Hematopoietic multipotent progenitor cell treated with erythropoietin and hydrocortisone succinate and interleukin-3 and kit ligand, for 15 days (in vitro differentiated cells): ENCODE measurements around the gene TBC1D13.
"Not testable (repeated sequence)": the region's sequence is repeated elsewhere in the genome, so short reads cannot be mapped to it uniquely, and the experiment has no call there.

Source experiments
- DNase-seq: peaks from one replicate; pipeline ENCODE4 v3.0.0-alpha.2; 2015; ENCODE audit warnings: low spot score

Gene TBC1D13

DNA sequence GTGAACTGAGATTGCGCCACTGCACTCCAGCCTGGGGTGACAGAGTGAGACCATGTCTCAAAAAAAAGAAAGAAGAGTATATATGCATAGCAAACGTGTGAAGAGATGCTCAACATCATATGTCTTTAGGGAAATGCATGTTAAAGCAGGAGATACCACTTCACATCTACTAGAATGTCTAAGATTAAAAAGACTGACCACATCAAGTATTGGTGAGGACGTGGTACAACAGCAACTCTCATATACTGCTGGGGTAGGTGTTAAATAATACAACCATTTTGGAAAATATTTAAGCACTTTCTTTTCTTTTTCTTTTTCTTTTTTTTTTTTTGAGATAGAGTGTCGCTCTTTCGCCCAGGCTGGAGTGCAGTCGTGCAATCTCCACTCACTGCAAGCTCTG lies 1.6 kb upstream of the TBC1D13 start:
- DNase-seq, result no peak

DNA sequence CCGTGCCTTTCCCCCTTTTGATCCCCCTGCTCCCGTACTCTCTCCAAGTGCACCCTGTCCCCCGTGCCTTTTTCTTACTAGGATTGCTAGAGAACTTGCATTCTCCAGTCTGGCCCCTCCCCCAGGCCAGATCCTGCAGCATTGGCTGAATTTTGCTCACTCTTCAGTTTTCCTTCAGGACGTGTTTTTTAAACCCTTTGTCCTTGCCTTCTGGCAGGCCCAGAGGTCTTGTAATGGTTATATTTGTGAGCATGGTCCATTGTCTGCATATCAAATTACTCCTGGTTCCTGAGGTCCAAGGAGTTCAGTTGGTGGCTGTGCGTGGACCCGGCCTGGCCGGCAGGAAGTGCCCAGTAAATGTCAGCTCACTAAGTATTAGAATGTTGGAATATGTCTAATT lies 606 bp downstream of the TBC1D13 start:
- no peak for DNase-seq

DNA sequence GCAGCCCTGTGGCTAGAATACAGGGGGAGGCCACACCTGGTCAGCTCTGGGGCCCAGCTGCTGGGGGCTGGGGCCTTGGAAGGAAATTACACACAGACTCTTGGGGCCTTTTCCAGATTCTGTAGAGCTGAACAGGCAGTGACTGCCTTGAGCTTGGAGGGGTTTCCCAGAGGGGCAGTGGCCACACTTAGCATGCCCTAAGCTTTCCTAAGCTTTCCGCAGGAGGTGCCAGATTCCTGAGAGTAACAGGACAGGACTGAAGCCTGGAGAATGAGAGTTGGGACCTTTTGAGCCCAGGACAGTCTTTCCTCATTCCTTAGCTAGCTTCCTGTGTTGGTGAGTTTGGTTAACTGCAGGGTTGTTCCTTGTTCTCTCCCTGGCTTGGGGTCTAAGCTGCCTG lies 1.4 kb downstream of the TBC1D13 start:
- DNase-seq, result no peak

DNA sequence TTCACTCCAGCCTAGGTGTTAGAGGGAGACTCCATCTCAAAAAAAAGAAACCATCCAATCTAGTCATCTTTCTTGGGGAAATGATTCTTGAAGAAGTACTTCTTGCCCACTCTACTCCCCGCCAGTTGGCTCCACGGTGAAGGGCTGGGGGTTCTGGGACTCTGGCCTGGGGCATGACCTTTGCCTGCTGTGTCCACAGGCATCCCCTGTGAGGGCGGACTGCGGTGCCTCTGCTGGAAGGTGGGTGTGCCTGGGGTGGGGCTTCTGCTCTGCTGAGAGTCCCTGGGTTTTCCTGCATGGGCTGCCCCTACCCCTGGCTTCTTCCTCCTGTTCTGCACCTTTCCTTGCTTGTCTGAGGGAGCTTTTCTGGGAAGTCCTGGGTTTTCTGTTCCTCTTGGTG lies 3.5 kb downstream of the TBC1D13 start:
- no peak for DNase-seq

DNA sequence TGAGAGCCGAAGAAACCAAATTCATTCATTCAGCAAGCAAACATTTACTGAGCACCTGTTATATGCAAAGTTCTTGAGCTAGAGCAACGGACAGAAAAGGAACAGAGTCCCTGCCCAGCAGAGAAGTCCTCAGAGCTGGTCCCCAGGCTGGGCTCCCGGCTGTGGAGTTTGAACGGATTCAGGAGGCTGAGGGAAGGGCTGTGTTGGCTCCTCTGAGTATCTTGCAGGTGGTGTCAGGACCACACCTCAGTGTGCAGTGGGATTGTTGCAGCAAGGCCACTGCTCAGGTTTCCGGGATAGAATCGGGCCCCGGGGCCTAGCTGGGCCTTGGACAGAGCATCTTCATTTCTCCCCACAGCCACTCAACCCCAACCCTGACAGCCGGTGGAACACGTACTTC lies 5.1 kb downstream of the TBC1D13 start:
- DNase-seq, result no peak

DNA sequence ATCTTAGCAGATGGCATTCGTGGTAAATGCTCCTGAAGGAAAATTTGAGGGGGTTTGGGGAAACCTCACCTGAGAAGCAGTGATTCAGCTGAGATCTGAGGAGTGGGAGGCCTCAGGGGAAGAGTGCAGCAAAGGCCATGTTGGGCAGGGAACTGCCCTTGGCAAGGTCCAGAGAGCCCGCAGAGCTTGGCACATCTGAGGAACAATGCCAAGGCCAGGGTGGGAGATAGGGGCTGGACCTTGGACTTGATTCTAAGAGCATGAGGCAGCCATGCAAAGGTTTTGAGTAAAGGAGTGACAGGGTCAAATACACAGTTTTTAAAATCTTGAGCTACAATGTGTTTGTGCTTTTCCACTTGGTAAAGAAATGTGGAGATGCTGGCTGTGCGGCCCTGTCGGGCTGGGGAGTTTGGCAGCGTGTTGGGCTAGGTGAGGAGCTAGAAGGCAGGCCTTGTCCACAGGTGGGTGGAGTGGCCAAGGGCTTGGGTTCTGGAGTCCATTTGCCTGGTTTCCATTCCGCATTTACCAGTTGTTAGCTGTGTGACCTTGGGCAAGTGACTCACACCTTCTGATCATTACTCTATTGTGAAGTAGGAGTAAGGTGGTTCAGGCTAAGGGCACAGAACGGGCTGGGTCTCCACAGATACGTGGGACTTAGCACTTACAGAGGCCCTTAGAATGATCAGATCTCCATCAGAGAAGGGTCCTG lies 6.1 kb downstream of the TBC1D13 start:
- no peak for DNase-seq

DNA sequence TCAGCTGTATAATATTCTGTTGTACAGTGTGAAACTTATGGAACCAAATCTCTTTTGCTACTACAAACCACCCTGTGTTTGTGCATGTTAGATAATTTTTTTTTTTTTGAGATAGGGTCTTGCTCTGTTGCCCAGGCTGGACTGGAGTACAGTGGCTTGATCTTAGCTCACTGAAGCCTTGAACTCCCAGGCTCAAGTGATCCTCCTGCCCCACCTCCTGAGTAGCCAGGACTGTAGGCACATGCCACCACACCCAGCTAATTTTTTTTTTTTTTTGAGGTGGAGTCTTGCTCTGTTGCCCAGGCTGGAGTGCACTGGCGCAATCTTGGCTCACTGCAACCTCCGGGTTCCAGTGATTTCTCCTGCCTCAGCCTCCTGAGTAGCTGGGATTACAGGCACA lies 7.9 kb downstream of the TBC1D13 start:
- DNase-seq, result not testable (repeated sequence)

DNA sequence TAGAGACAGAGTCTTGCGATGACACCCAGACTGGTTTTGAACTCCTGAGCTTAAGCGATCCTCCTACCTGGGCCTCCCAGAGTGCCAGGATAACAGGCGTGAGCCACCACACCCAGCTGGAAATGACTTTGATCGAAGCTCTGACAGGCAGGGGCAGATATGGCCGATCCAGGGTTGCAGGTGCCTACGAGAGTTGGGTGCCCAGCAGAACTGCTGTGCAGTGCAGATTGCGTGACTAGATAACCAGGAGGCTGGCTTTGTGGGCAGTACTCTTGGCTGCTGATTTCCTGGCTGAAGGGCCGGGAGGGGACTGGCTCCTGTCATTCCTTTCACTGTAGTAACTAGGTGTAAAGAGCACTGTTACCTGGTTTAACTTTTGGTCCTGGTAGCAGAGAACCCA lies 11.8 kb downstream of the TBC1D13 start:
- DNase-seq, result peak; percentile 13

DNA sequence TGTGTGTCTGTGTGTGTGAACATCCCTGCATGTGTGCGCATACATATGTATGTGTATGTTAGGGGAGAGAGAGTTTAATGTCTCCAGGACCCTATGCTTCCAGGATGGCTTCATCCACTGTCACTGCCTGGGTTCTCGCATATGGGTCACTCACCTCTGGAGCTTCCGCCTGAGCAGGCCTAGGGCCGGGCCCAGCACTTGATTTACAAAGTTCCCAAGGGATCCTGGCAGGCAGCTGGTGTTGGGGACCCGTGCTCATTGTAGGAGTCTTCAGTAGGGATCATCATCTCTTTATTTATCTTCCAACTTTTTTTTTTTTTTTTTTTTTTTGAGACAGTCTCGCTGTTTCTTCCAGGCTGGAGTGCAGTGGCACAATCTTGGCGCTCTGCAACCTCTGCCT lies 13.0 kb downstream of the TBC1D13 start:
- no peak for DNase-seq

DNA sequence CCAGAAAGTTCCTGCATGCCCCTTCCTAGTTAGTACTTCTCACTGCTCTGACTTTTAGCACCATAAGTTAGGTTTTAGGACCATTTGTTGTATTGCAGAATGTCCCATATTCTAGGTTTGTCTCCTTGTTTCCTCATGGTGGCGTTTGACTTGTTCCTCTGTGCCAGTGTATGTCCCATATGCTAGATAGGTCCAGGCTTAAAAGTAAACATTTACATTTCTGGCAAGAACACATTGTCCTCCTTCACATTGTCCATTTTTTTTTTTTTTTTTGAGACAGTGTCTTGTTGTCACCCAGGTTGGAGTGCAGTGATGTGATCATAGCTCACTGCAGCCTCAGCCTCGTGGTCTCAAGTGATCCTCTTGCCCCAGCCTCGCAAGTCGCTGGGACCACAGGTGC lies 15.4 kb downstream of the TBC1D13 start:
- no peak for DNase-seq

DNA sequence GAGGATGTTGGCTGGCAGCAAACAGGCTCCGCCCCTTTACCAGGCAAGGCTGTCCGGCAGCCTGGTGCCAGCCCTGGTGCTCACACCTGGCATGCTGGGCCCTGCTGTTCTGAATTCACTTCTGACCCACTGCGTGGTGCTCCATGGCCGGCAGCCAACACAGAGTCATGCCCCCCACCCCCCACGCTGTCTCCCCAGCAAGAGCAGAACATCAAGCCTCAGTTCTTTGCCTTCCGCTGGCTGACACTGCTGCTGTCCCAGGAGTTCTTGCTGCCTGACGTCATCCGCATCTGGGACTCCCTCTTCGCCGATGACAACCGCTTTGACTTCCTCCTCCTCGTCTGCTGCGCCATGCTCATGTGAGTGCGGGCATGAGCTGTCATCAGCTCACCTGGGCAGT lies 18.6 kb downstream of the TBC1D13 start:
- no peak for DNase-seq

DNA sequence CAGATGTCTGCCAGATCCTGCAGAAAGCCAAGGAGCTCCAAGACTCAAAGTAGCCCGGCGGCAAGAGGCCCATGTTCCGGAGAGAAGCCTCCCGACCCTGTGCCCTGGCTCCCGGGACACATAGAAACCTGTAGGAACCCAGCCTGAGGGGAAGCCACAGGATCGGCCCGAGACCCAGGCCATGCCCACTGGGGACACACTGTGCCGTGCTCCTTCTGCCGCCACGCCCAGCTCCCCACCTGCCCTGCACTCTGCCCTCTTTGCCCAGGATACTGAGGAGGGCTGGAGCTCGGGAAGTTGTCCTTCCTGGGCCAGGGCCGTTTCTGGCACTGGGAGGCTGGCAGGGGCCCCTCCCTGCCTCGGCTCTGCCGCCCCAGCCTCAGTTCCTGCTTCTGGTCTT lies 20.8 kb downstream of the TBC1D13 start:
- DNase-seq, result no peak

DNA sequence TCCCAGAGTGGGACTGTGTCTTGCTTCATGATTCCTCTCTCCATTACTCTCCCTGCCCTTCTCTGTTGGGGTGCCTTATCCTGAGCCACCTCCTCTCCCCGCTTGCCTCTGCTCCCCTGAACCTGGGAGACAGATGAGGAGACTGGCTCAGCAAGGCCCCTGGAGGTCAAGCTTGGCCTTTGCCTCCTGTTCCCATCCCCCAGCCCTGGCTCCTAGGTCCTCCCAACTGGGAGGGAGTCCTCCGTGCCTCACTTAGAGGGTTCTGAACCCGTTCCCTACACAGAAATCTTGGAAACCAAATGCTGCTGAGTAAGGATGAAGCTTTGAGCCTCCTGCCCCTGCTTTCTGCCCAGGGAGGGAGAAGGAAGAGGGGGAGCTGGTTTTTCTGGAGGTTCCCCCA lies 21.5 kb downstream of the TBC1D13 start:
- DNase-seq, result no peak

DNA sequence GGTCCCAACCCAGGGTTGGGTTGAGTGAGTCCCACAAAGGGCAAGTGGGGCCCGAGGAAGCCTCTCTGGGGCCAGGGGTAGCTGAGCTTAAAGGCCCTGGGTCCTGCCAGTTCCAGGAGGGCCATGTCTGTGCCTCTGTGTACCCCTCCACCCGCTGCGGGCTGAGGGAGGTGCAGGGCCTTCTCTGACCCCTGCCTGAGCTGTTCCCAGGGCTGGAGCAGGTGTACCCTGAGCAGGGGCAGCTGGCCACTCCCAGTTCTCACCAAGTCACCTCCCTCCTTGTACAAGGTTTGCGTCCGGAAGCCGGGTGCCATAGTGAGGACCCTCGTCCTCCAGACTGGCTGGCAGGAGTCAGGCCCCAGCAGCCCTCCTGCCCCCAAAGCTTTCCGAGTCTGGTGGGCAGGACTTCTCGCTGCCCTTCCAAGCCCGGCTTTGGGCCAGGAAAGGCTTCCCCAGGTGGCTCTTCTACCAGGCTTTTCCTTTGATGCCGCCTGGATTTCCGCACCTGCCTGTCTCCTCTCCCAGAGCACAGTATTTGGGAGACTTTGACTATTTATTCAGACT lies 22.1 kb downstream of the TBC1D13 start:
- no peak for DNase-seq

DNA sequence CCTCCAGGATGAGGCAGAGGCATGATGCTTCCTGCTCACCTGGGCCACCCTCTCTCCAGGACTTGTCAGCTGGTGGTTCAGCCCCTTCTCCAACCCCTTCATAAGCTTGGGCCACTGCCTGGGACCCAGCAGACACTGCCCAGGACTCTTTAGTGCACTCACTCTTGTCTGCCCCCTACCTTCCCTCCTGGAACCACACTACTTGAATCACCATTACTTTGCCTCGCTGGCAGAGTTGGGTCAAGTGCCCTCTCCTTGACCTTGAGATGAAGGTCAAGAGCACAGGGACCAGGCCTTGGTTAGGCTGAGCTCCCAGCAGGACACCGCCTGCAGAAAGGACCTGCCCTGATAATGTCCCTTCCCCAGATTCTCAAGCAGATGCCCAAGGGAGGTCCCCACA lies 22.8 kb downstream of the TBC1D13 start:
- no peak for DNase-seq

DNA sequence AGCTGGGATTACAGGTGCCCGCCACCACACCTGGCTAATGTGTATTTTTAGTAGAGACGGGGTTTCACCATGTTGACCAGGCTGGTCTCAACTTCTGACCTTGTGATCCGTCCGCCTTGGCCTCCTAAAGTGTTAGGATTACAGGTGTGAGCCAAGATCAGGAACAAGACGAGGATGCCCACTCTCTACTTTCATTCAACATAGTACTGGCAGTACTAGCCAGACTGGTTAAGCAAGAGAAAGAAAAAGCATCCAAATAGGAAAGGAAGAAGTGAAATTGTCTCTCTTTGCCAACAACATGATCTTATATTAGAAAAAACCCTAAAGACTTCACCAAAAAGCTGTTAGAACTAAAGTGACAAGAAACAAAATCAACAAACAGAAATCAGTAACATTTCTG lies 23.8 kb downstream of the TBC1D13 start:
- DNase-seq, result no peak

DNA sequence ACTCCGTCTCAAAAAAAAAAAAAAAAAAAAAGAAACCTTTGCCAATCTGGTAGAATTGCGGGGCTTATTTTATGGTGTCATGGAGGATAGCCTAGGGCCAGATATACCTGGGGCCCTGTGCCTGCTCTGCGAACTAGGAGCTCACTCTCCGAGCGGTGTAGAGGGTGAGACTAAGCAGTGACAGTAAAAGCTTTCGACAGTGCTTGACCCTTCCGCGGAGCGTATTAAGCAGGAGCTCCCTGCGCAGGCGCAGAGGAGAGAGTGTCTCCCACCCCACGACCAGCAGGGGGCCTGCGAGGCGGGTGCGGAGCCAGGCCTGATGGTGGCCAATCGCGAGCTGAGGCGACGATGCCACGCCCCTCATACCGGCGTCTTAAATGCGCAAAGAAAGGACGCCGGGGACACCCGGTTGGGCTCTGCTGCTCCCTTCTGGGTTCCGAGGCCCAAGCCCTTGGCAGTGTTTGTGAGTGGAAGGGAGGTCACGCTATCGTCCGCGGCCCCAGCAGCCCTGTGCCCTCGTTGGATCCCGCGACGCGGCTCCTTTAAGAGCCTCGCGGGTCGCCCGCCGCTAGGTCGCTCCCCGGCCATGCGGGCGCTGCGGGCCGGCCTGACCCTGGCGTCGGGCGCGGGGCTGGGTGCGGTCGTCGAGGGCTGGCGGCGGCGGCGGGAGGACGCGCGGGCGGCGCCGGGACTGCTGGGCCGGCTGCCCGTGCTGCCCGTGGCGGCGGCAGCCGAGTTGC lies 31.2 kb downstream of the TBC1D13 start, which contains the start of gene ENDOG:
Gene ENDOG, plus strand, starts transcription at position 402 of the 740 bp plus-strand sequence. Its CDS starts 185 bp downstream, at position 587.
- DNase-seq, result peak; percentile 99

DNA sequence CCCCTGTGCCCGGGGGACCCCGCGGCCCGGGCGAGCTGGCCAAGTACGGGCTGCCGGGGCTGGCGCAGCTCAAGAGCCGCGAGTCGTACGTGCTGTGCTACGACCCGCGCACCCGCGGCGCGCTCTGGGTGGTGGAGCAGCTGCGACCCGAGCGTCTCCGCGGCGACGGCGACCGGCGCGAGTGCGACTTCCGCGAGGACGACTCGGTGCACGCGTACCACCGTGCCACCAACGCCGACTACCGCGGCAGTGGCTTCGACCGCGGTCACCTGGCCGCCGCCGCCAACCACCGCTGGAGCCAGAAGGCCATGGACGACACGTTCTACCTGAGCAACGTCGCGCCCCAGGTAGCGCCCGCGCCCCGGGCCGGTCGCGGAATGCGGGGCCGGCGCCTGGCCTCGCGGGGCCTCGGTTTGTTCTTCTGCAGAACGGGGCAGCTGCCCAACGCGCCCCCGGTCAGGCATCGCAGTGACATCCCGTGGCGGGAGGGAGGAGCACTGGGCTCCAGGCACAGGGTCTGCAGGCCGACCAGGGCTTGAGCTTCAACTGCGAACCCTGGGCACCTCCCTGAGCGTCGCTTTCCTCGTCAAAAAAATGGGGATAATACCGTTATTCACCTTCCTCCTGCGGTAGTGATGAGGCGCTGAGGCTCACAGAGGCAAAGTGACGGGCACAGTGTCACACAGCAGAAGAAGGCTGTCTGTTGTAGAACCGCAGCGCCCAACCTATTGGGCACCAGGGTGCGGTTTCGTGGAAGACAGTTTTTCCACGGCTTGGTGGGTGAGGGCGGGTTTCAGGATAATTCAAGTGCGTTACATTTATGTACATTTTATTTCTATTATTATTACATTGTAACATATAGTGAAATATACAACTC lies 32.0 kb downstream of the TBC1D13 start:
- DNase-seq, result no peak

DNA sequence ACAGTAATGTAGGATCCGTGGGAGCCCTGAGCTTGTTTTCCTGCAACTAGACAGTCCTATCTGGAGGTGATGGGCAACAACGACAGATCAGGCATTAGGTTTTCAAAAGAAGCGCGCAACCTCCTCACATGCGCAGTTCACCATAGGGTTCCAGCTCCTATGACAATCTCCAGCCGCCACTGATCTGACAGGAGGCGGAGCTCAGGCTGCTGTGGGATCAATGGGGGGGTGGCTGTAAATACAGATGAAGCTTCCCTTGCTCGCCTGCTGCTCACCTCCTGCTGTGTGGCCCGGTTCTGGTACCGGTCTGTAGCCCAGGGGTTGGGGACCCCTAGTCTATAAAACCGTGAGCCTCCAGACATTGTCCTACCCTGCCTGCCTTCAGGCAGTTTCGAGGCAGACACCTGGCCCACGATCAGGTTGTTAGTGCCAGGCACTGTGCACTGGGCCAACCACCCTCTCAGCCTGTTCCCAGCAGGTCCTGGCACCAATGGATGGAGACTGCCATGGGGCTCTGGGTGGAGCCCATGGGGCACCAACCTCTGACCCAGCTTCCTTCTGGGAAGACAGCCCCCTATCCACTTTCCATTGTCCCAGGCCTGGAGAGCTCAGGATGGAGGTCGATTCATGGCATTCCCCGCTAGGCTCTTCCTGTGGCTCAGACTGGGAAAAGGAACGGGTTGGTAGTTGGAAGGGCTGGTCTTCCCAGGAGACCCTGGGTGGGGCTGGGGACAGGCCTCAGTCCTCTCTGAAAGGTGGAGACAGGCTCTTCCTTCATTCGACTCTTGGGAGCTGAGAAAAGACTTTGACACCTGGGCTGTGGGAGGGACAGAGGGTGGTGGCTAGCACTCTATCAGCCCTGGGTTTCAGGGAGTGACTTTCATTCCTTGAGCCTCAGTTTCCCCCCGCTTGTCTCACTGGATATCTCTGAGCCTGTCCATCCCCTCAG lies 32.9 kb downstream of the TBC1D13 start:
- DNase-seq, result no peak

DNA sequence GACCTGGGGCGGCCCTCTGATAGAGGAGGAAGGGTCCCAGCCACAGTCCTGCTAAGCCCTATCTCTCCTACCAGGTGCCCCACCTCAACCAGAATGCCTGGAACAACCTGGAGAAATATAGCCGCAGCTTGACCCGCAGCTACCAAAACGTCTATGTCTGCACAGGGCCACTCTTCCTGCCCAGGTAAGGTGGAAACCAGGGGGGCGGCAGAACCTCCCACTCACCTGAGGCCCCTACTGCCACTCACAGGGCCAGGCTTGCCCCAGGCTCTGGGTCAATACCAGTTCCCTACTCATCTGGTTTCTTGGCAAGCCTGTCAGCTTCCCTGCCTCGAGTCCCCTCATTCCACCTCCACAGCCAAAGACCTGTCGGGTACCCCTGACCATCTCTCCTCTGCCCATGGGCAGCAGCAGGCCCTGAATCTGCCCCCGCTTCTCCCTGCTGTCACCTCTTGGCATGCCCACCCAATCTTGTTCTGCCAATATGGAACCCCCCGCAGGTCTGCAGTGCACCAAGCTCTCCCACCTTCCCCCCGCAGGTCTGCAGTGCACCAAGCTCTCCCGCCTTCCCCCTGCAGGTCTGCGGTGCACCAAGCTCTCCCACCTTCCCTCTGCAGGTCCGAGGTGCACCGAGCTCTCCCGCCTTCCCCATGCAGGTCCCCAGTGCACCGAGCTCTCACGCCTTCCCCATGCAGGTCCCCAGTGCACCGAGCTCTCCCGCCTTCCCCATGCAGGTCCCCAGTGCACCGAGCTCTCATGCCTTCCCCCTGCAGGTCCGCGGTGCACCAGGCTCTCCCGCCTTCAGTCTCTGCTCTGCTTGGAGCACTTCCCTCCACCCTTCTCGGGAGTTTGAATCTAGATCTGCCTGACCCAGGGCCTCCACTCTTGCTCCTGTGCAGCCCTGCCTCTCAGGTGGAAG lies 33.9 kb downstream of the TBC1D13 start:
- DNase-seq, result no peak
